ENCODE measurements around the gene HAGHL.

The HAGHL gene

GRCh38 chr16:706189-707061 is 20.5 kb upstream of the HAGHL start:
- Histone ChIP-seq H3K4me1 (ENCODE audit: insufficient read depth, low read length, poor library complexity, severe bottlenecking) (no peaks in the 10 kb centered on the region), H3K36me3 (ENCODE audit: insufficient read depth, low read length) (no peaks in the 10 kb centered on the region), H2AFZ (ENCODE audit: low read length) (no peak overlapping the region), H3K4me2 (ENCODE audit: low read depth, low read length, poor library complexity, severe bottlenecking) (no peak overlapping the region), H3K9me2 (replicated peaks; ENCODE audit: low read depth, low read length) (no peaks in the 10 kb centered on the region), H4K20me1 (ENCODE audit: insufficient read depth, low read length, poor library complexity, severe bottlenecking) (no peaks in the 10 kb centered on the region), H3K4me3 (ENCODE audit: low read length, poor library complexity, severe bottlenecking) (no peak overlapping the region), H3K27me3 (ENCODE audit: insufficient read depth, low read length, poor library complexity, severe bottlenecking) (no peaks in the 10 kb centered on the region), H3K9me3 (ENCODE audit: insufficient read depth, low read depth, low read length) (no peaks in the 10 kb centered on the region), H3F3A (ENCODE audit: low read depth) (no peaks in the 10 kb centered on the region), H3K9ac (ENCODE audit: low read depth, low read length, poor library complexity, severe bottlenecking) (no peak overlapping the region), H3K79me2 (ENCODE audit: insufficient read depth, low read length) (no peaks in the 10 kb centered on the region)
- no peak for TF ChIP-seq EZH2phosphoT487 (IDR thresholded peaks at IDR 0.05; ENCODE audit: borderline replicate concordance)
- no peak for TF ChIP-seq CTCF (conservative IDR thresholded peaks at IDR 0.05; ENCODE audit: low read length)

GRCh38 chr16:707062-707538 is 19.8 kb upstream of the HAGHL start:
- H3K4me1 ChIP-seq (ENCODE audit: insufficient read depth, low read length, poor library complexity, severe bottlenecking): no peaks in the 10 kb centered on the region
- no peaks in the 10 kb centered on the region for H4K20me1 ChIP-seq (ENCODE audit: insufficient read depth, low read length, poor library complexity, severe bottlenecking)
- H3F3A ChIP-seq (ENCODE audit: low read depth): no peaks in the 10 kb centered on the region
- H3K36me3 ChIP-seq (ENCODE audit: insufficient read depth, low read length): no peaks in the 10 kb centered on the region
- TF ChIP-seq EZH2phosphoT487 (IDR thresholded peaks at IDR 0.05; ENCODE audit: borderline replicate concordance): no peak
- H3K9me2 ChIP-seq (replicated peaks; ENCODE audit: low read depth, low read length): no peaks in the 10 kb centered on the region
- no peaks in the 10 kb centered on the region for H3K27me3 ChIP-seq (ENCODE audit: insufficient read depth, low read length, poor library complexity, severe bottlenecking)
- H2AFZ ChIP-seq (ENCODE audit: low read length): no peak overlapping the region
- H3K9me3 ChIP-seq (ENCODE audit: insufficient read depth, low read depth, low read length): no peaks in the 10 kb centered on the region
- H3K4me2 ChIP-seq (ENCODE audit: low read depth, low read length, poor library complexity, severe bottlenecking): no peak overlapping the region
- no peak overlapping the region for H3K9ac ChIP-seq (ENCODE audit: low read depth, low read length, poor library complexity, severe bottlenecking)
- H3K4me3 ChIP-seq (ENCODE audit: low read length, poor library complexity, severe bottlenecking): no peak overlapping the region
- H3K79me2 ChIP-seq (ENCODE audit: insufficient read depth, low read length): no peaks in the 10 kb centered on the region

- no peak overlapping the region for H3K9ac ChIP-seq (ENCODE audit: low read depth, low read length, poor library complexity, severe bottlenecking)
- no peaks in the 10 kb centered on the region for H3F3A ChIP-seq (ENCODE audit: low read depth)
- no peak overlapping the region for H2AFZ ChIP-seq (ENCODE audit: low read length)
- no peaks in the 10 kb centered on the region for H4K20me1 ChIP-seq (ENCODE audit: insufficient read depth, low read length, poor library complexity, severe bottlenecking)
- H3K9me2 ChIP-seq (replicated peaks; ENCODE audit: low read depth, low read length): no peaks in the 10 kb centered on the region
- no peak overlapping the region for H3K4me3 ChIP-seq (ENCODE audit: low read length, poor library complexity, severe bottlenecking)
- no peaks in the 10 kb centered on the region for H3K36me3 ChIP-seq (ENCODE audit: insufficient read depth, low read length)
- no peaks in the 10 kb centered on the region for H3K79me2 ChIP-seq (ENCODE audit: insufficient read depth, low read length)
- H3K27me3 ChIP-seq (ENCODE audit: insufficient read depth, low read length, poor library complexity, severe bottlenecking): no peaks in the 10 kb centered on the region
- H3K4me1 ChIP-seq (ENCODE audit: insufficient read depth, low read length, poor library complexity, severe bottlenecking): no peaks in the 10 kb centered on the region
- no peak overlapping the region for H3K4me2 ChIP-seq (ENCODE audit: low read depth, low read length, poor library complexity, severe bottlenecking)
- TF ChIP-seq EZH2phosphoT487 (IDR thresholded peaks at IDR 0.05; ENCODE audit: borderline replicate concordance): no peak
- no peak for TF ChIP-seq CTCF (conservative IDR thresholded peaks at IDR 0.05; ENCODE audit: low read length)
- H3K9me3 ChIP-seq (ENCODE audit: insufficient read depth, low read depth, low read length): no peaks in the 10 kb centered on the region
These were observed 18.9 kb upstream of the HAGHL start for GRCh38 chr16:708019-708418.

Data from Loucy (cell line).